Calu3 (cell line): ENCODE measurements around the gene SLC7A11. TPM values are rescaled to one million over a fixed set of nuclear protein-coding genes. Genes with fewer than 3 reads are reported as not detected.
A peak's percentile ranks its signal among the peaks of the same experiment; 100 is the strongest.

Experiments
- Bru-seq: library from RNA; stranded (reverse); fragments of 400-500 nt; gene quantifications from one replicate; lab custom pipeline; 2021; lab: Mats Ljungman, UMichigan
- BruChase-seq, 2 experiments: library from RNA; stranded (reverse); fragments of 400-500 nt; gene quantifications; one replicate each; lab custom pipeline; 2021; lab: Mats Ljungman, UMichigan
- BruUV-seq: library from RNA; stranded (reverse); fragments of 400-500 nt; replicated peaks from 2 replicates; lab custom pipeline; 2021; lab: Mats Ljungman, UMichigan
- CTCF ChIA-PET: fragments of 300-600 bp; sonication (Branson Sonifier 250); formaldehyde crosslinking; loops from one replicate; lab custom pipeline; 2022; ENCODE audit warnings: antibody characterized with exemption; lab: Charles Lee
- DNase-seq: peaks from one replicate; pipeline ENCODE4 v3.0.0; 2022
- H3K27ac Mint-ChIP-seq: one replicate; pipeline ENCODE4 v1.8.0; 2022; ENCODE audit warnings: mixed read lengths; ENCODE audit not compliant: unreplicated experiment
- H3K27me3 Mint-ChIP-seq: one replicate; pipeline ENCODE4 v1.8.0; 2022; ENCODE audit warnings: mixed read lengths; ENCODE audit not compliant: unreplicated experiment
- H3K36me3 Mint-ChIP-seq: one replicate; pipeline ENCODE4 v1.8.0; 2022; ENCODE audit warnings: mild to moderate bottlenecking, moderate library complexity, mixed read lengths; ENCODE audit not compliant: insufficient read depth, unreplicated experiment
- H3K4me1 Mint-ChIP-seq: one replicate; pipeline ENCODE4 v1.8.0; 2022; ENCODE audit warnings: mild to moderate bottlenecking, low read depth, mixed read lengths; ENCODE audit not compliant: unreplicated experiment
- H3K4me3 Mint-ChIP-seq: one replicate; pipeline ENCODE4 v1.8.0; 2022; ENCODE audit warnings: mild to moderate bottlenecking, low read depth, moderate library complexity, mixed read lengths; ENCODE audit not compliant: unreplicated experiment
- H3K9me3 Mint-ChIP-seq: one replicate; pipeline ENCODE4 v1.8.0; 2022; ENCODE audit warnings: low read depth, mixed read lengths; ENCODE audit not compliant: unreplicated experiment
- CTCF ChIP-seq: fragments of 200-600 bp; IDR thresholded peaks from one replicate; pipeline ENCODE4 v1.8.0; 2022; ENCODE audit warnings: antibody characterized with exemption; ENCODE audit not compliant: unreplicated experiment
- intact Hi-C: fragments of 100-400 bp; cut with micrococcal nuclease; formaldehyde crosslinking; loops from one replicate; pipeline ENCODE4 v1.10.0; 2022; ENCODE audit not compliant: unreplicated experiment
- long read RNA-seq: library from polyadenylated mRNA; stranded (forward); transcript quantifications from one replicate; pipeline ENCODE4 v2.0.0, GENCODE V29; 2022
- total RNA-seq: library from RNA; stranded (reverse); gene quantifications from 2 replicates; pipeline ENCODE4 v1.2.3, GENCODE V29; 2022

SLC7A11 gene
- total RNA-seq: 37.7 and 49.4 TPM in 2 replicates
- Bru-seq, nascent RNA: percentile 98 among the genes with signal in this experiment
- BruChase-seq, experiment 1, labeled RNA remaining after a 6-hour chase: percentile 91 among the genes with signal in this experiment
- percentile 85 among the genes with signal in this experiment for BruChase-seq, experiment 2, labeled RNA remaining after a 2-hour chase
- long read RNA-seq, full-length matches to known transcripts: 23 of 39 reads
- long read RNA-seq, partial matches to known transcripts: 0 of 39 reads
- long read RNA-seq, other reads (novel, unspliced or antisense): 16 of 39 reads

- TF ChIP-seq CTCF: no peak
- intact Hi-C loops: loop anchor here (1.0 to 2.0 kb wide), 3 partner anchors 43 to 253 kb away; no protein-coding TSS in a partner anchor
- CTCF ChIA-PET: interaction anchor here (0.7 to 1.7 kb wide), 5 partner anchors 26 to 253 kb away, joined by 3 to 10 read pairs (median 4); no protein-coding TSS in a partner anchor
- peak within 1 kb of the TSS; percentile 99 for H3K27ac Mint-ChIP-seq
- no TSS peak for BruUV-seq
- peaks cover 49% of the 10 kb centered on the region for H3K36me3 Mint-ChIP-seq
- H3K4me1 Mint-ChIP-seq: no peaks in the 10 kb centered on the region
- no peaks in the 10 kb centered on the region for H3K27me3 Mint-ChIP-seq
- DNase-seq: peak; percentile 79
- H3K9me3 Mint-ChIP-seq: no peaks in the 10 kb centered on the region
- H3K4me3 Mint-ChIP-seq: peak within 1 kb of the TSS; percentile 97
Measured at GRCh38 chr4:138242076-138242833, at the start of gene SLC7A11. TSS of gene SLC7A11 (minus strand) at chr4:138242349. CDS start at chr4:138242069, 280 bp downstream.

GRCh38 chr4:138291431-138291830 lies 49.3 kb upstream of the SLC7A11 start:
- no peak for DNase-seq
- intact Hi-C loops: no loop called here
- no peaks in the 10 kb centered on the region for H3K4me1 Mint-ChIP-seq
- no peaks in the 10 kb centered on the region for H3K9me3 Mint-ChIP-seq
- no peaks in the 10 kb centered on the region for H3K27me3 Mint-ChIP-seq
- no peak for TF ChIP-seq CTCF
- H3K27ac Mint-ChIP-seq: no peak overlapping the region
- CTCF ChIA-PET: interaction anchor here (0.7 kb wide), 1 partner anchor 271 kb away, joined by 3 read pairs; no protein-coding TSS in a partner anchor
- no peak overlapping the region for H3K4me3 Mint-ChIP-seq
- H3K36me3 Mint-ChIP-seq: no peaks in the 10 kb centered on the region
- BruUV-seq: no TSS peak

GRCh38 chr4:138290805-138291204 lies 48.7 kb upstream of the SLC7A11 start:
- no peak for TF ChIP-seq CTCF
- no peak overlapping the region for H3K27ac Mint-ChIP-seq
- BruUV-seq: no TSS peak
- CTCF ChIA-PET: interaction anchor here (0.6 kb wide), 1 partner anchor 41 kb away, joined by 3 read pairs; no protein-coding TSS in a partner anchor
- no peaks in the 10 kb centered on the region for H3K36me3 Mint-ChIP-seq
- intact Hi-C loops: no loop called here
- no peaks in the 10 kb centered on the region for H3K9me3 Mint-ChIP-seq
- no peak for DNase-seq
- H3K4me3 Mint-ChIP-seq: no peak overlapping the region
- H3K27me3 Mint-ChIP-seq: no peaks in the 10 kb centered on the region
- H3K4me1 Mint-ChIP-seq: no peaks in the 10 kb centered on the region

GRCh38 chr4:138279286-138279685 lies 37.1 kb upstream of the SLC7A11 start:
- CTCF ChIA-PET: no interaction called here
- intact Hi-C loops: no loop called here
- Mint-ChIP-seq H3K4me1 (no peaks in the 10 kb centered on the region), H3K27ac (no peak overlapping the region), H3K36me3 (no peaks in the 10 kb centered on the region), H3K27me3 (no peaks in the 10 kb centered on the region), H3K9me3 (no peaks in the 10 kb centered on the region), H3K4me3 (no peak overlapping the region)
- BruUV-seq: no TSS peak
- TF ChIP-seq CTCF: no peak
- no peak for DNase-seq
